IPS-18c (cell line): ENCODE results near the gene LIPE.
"Not testable (repeated sequence)": the region's sequence is repeated elsewhere in the genome, so short reads cannot be mapped to it uniquely, and the experiment has no call there.

Source experiments
- H3K4me3 ChIP-seq: 2 replicates; pipeline ENCODE4 v1.7.0; 2013; ENCODE audit warnings: low read depth, mild to moderate bottlenecking, low read length, moderate library complexity; ENCODE audit not compliant: insufficient read depth
- H3K9me3 ChIP-seq: one replicate; pipeline ENCODE4 v1.6.1; 2013; ENCODE audit warnings: mild to moderate bottlenecking, low read length, moderate library complexity; ENCODE audit not compliant: control insufficient read depth, insufficient read depth

LIPE gene

DNA sequence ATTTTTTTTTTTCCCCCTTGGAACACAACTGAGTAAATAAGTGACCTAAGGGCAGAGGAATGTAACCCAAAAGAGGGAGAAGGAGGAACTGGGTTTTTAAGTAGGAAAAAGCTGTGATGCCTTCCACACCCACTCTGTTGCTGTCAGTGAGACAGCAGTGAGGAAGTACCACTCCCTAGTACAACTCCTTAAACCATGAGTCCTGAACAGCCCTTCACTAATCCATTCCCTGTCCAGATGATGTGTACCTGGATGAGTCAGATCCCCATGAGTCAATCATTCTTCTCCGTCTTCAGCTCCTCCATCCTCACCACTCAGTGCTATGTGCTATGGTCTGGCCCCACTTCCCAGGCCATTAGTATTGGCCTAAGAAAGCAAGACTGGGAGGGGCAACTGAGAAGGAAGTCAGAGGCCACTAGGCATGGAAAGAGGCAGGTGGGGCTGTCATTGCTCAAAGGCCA lies 28.5 kb upstream of the LIPE start:
- H3K9me3 ChIP-seq = no peaks in the 10 kb centered on the region
- no peak overlapping the region for H3K4me3 ChIP-seq

GRCh38 chr19:42455086-42455485 lies 27.9 kb upstream of the LIPE start:
- H3K4me3 ChIP-seq = no peak overlapping the region

DNA sequence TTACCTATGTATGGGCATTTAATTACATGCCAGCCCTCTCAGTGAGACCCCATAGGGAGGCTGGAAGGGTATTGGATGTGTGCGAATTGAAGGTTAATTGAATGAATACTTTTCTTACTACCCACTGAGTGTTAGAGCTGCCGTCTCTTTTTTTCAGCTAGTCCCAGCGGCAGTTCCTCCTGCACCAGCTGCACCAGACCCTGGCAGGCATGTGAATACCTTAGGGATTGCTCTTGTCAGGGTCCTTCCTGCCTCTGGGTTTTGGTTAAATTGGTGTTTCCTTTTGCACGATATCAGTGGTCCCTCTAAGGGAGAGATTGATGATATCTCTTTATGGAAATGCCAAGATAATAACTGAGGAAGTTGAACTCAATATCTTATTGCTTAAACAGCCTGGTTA lies 25.4 kb upstream of the LIPE start:
- no peak overlapping the region for H3K4me3 ChIP-seq
- no peaks in the 10 kb centered on the region for H3K9me3 ChIP-seq

More at GRCh38 chr19:42455086-42455485, 27.9 kb upstream of the LIPE start:
- no peaks in the 10 kb centered on the region for H3K9me3 ChIP-seq

GRCh38 chr19:42450314-42450934 lies 23.2 kb upstream of the LIPE start:
- no peak overlapping the region for H3K4me3 ChIP-seq
- H3K9me3 ChIP-seq = no peaks in the 10 kb centered on the region

DNA sequence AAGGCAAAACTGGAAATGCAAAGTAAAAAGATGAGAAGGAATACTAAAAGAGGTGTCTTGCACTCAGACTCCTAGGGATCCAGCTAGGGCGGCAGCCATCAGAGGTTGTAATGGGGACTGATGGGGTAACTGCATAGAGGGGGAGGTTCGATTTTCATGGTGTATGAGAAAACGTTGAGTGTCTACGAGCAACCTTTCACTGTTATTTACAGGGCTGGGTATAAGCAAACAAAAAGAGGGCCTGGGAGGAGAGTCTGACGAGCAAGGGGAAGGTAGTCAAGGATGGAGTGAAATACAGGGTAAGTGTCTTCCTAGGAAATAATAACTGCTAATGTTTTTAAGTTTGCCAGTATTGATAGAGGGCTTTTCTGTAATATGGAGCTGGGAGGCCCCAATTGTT lies 21.1 kb upstream of the LIPE start:
- H3K9me3 ChIP-seq, H3K4me3 ChIP-seq: not testable (repeated sequence)

- Histone ChIP-seq H3K9me3 (no peaks in the 10 kb centered on the region), H3K4me3 (no peak overlapping the region)
Observed at GRCh38 chr19:42445948-42446347, 18.8 kb upstream of the LIPE start.

- H3K4me3 ChIP-seq = no peak overlapping the region
- H3K9me3 ChIP-seq = no peaks in the 10 kb centered on the region
Observed at GRCh38 chr19:42443944-42444398, 16.8 kb upstream of the LIPE start.

DNA sequence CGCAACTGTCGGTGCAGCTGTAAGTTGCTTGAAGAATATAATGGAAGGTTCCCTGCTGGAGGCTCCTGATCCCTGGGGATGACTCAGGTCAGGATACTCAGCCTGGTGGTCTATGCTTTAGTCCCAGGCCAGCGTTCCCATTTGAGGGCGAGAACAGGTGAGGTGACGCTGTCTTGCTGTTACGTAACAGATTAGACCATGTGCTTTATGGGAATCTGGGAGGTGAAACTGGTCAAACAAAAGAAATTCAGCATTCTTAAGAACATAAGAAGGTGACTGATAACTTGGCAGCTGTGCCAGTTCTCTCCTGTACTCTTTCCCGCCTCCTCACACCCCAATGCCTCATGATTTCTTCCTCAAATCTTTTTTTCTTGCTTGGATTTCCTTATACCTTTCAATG lies 15.6 kb upstream of the LIPE start, which contains the start of gene CXCL17:
Gene CXCL17, minus strand, starts transcription at position 114 of the 400 bp plus-strand sequence. CDS start 114 bp downstream, outside the sequence.
- H3K4me3 ChIP-seq = no peak within 1 kb of the TSS; the same call in 1 of the 2 replicates
- no peaks in the 10 kb centered on the region for H3K9me3 ChIP-seq

DNA sequence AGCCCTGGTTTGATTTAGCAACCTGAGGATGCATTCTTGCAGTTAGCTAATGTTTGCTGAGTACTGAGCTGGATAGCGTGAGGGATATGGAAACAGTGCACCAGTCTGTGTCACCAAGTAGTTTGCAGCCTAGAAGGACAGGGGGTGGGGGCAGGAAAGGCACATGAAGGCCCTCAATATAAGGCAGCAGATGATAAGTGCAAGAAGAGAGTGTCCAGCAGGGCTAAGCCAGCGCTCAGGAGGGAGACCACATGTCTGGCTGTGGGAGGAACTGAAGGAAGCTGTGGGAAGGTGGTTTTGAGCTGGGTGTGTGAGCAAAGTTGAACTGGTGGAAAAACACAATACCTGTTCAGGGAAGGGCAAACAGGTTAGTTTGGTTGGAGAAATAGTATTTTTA lies 13.9 kb upstream of the LIPE start:
- Histone ChIP-seq H3K4me3 (no peak overlapping the region), H3K9me3 (no peaks in the 10 kb centered on the region)

- Histone ChIP-seq H3K9me3 (no peaks in the 10 kb centered on the region), H3K4me3 (no peak overlapping the region)
Observed at GRCh38 chr19:42440357-42441048, 13.3 kb upstream of the LIPE start.

DNA sequence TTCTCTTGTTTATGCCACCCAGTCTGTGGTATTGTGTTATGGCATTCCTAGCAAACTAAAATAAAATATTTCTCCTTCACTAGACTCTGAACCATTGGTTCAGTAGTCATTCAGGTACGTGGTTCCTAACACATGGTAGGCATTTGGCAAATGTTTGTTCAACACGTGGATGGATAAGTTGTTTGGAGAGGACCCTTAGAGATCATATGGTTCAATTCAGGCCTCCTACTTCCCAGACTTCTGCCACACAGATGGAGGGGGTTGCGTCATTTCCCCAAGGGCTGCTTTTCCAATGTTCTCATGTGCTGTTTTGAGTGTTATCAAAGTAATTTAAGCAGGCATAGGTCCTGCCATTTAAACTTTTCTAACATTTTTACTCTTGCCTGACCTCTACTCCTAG lies 8.8 kb upstream of the LIPE start:
- no peaks in the 10 kb centered on the region for H3K9me3 ChIP-seq

GRCh38 chr19:42435316-42435715 lies 8.1 kb upstream of the LIPE start:
- Histone ChIP-seq H3K4me3 (no peak overlapping the region), H3K9me3 (no peaks in the 10 kb centered on the region)

More for the DNA sequence above, 8.8 kb upstream of the LIPE start:
- H3K4me3 ChIP-seq = no peak overlapping the region

DNA sequence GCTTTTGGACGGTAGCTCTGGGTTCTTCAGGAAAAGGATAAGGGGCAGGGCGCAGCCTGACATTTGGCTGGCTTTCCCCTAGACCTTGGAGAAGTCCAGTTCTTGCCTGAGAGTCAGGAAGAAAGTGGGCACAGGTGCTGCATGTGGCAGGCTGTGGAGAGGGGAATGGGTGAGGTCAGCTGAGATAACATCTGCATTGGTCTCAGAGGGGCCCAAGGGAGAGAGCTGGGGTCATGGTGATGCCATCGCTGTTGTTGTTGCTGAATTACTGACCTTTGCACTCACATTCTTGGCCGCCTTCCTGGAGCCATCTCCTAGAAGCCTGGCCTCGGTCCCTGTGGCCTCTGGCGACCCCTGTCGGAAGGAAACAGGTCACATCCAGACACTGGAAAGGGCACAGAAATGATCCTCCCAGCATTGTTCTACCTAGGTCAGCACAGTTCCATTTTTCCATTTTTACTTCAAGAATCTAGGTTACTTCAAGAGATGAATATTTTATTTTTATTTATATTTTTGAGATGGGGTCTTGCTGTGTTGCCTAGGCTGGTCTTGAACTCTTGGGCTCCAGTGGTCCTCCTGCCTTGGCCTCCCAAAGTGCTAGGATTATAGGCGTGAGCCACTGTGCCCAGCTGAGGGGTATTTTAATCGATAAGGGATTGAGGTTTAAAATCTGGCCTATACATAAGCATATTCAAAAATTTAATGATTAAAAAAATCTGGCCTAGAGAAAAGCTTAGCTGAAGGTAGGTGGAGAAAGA lies 6.5 kb upstream of the LIPE start:
- H3K4me3 ChIP-seq = no peak overlapping the region
- no peaks in the 10 kb centered on the region for H3K9me3 ChIP-seq

- no peaks in the 10 kb centered on the region for H3K9me3 ChIP-seq
- no peak overlapping the region for H3K4me3 ChIP-seq
Observed at GRCh38 chr19:42431486-42431885, 4.3 kb upstream of the LIPE start.

DNA sequence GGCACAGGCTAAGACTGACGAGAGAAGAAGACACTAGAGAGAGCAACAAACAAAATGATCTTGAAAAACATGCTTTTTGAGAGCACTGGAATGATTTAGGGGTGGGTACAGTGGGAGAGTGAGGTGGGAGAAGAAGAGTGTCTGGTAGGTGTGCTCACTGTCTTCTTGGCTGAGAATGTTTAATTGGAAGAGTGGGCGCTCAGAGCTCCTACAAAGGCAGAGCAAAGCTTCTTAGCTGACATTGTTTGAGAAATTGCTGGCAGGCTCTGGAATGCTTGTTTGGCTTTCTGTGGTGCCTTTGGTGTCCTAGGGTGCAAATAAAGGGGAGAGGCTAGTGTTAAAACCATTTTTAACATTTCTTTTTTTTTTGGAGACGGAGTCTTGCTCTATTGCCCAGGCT lies 1.5 kb upstream of the LIPE start:
- H3K4me3 ChIP-seq = no peak overlapping the region
- peaks cover 5% of the 10 kb centered on the region for H3K9me3 ChIP-seq

DNA sequence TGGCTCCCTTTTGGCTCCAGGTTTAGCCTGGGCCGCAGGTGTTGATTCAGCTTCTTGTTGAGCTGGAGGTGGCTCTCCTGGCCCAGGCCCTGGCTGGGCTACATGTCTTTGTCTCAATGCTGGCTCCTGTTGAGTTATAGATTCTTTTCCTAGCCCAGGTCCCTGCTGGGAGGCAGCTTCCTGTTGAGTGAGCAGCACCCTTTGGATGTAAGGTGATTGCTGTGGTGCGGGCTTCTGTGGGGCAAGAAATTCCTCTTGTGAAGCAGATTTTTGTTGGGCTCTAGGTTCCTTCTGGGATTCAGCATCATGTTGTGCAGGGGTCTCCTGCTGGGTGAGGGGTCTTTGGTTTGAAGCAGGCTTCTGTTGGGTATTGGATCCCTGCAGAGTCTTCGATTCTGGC lies 545 bp downstream of the LIPE start:
- H3K4me3 ChIP-seq = no peak overlapping the region
- peaks cover 5% of the 10 kb centered on the region for H3K9me3 ChIP-seq

- peaks cover 5% of the 10 kb centered on the region for H3K9me3 ChIP-seq
Observed at GRCh38 chr19:42424712-42425131, 2.5 kb downstream of the LIPE start.

GRCh38 chr19:42424345-42424707 lies 2.9 kb downstream of the LIPE start:
- H3K4me3 ChIP-seq = peak overlapping the region; percentile 22; the same call in 1 of the 2 replicates
- H3K9me3 ChIP-seq = peaks cover 5% of the 10 kb centered on the region

More at GRCh38 chr19:42424712-42425131, 2.5 kb downstream of the LIPE start:
- no peak overlapping the region for H3K4me3 ChIP-seq
